ENCODE measurements around the gene DHX30. TPM values are rescaled to one million over a fixed set of nuclear protein-coding genes. Genes with fewer than 3 reads are reported as not detected.
A peak's percentile ranks its signal among the peaks of the same experiment; 100 is the strongest.

The DHX30 gene
- total RNA-seq, 2 donors from 2014 or later: 38.6 to 45.5 TPM

DNA sequence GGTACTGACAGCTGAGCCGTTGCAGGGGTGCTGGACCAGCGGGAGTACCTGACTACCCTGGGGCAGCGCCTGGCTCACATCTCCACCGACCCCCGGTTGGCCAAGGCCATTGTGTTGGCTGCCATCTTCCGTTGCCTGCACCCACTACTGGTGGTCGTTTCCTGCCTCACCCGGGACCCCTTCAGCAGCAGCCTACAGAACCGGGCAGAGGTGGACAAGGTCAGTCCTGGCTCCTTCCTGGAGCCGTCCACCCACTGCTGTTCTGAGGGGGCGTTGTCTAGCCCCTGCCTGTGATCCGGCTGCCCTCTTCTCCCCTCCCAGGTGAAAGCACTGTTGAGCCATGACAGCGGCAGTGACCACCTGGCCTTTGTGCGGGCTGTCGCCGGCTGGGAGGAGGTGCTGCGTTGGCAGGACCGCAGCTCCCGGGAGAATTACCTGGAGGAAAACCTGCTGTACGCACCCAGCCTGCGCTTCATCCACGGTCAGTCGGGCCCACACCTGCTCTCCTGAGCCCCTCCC, 45.7 kb downstream of the DHX30 start:
- ATAC-seq (no peak), DNase-seq (no peak)
- intact Hi-C loops (cut with DNase I, micrococcal nuclease): no loop called here

DNA sequence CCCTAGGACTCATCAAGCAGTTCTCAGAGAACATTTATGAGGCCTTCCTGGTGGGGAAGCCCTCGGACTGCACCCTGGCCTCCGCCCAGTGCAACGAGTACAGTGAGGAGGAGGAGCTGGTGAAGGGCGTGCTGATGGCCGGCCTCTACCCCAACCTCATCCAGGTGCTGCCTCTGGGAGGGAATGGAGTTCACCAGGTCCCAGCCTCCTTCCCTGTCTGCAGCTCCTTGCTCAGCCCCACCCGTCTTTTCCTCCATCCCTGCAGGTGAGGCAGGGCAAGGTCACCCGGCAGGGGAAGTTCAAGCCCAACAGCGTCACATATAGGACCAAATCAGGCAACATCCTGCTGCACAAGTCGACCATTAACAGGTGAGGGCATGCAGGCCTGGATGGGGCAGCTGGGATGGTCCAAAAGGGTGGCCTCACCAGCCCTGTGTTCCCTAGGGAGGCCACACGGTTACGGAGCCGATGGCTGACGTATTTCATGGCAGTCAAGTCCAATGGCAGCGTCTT, 46.3 kb downstream of the DHX30 start:
- DNase-seq (no peak), ATAC-seq (peak; percentile 46)
- intact Hi-C loops (cut with DNase I, micrococcal nuclease): no loop called here

- DNase-seq (no peak), ATAC-seq (peak; percentile 33)
- intact Hi-C loops (cut with DNase I, micrococcal nuclease): no loop called here
Measured at GRCh38 chr3:47849699-47850563, 47.0 kb downstream of the DHX30 start.

GRCh38 chr3:47850564-47851410, 47.8 kb downstream of the DHX30 start:
- ATAC-seq: no peak
- intact Hi-C loops (cut with DNase I, micrococcal nuclease): no loop called here

DNA sequence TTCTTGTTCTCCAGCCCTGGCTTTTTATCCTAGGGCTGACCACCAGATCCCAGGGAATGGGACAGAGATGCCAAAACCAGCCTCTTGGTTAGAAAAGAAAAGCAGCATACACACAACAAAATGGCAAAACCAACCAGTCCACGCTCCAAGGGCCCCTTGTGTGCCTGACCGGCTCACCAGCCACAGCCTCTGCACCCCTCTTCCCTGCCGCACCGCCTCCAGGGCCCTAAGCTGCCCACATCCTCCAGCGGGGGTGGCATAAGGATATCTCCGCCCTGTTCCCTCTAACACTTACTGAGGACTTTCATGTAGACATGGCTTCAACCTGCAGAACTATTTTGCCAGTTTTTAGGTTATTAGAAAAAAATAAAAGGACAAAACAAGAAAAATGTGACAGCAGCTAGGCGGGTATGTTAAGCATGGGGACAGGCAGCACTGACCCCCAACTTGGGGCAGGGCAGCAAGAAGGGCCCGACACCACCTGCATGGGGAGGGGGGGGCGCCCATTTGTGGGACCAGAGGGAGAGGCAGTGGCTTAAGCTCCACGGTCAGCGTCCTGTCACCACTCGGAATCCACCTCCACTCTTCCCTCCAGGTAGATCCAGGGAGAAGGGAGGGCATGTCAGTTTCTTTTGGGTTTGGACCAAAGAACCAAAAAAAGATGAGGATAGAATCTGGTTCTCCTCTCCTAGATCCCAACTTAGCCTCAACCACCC, 49.1 kb downstream of the DHX30 start:
- DNase-seq: no peak
- ATAC-seq: no peak
- intact Hi-C loops (cut with DNase I, micrococcal nuclease): no loop called here

More at GRCh38 chr3:47850564-47851410, 47.8 kb downstream of the DHX30 start:
- no peak for DNase-seq

- DNase-seq: no peak
- intact Hi-C loops (cut with DNase I, micrococcal nuclease): no loop called here
- no peak for ATAC-seq
Measured at GRCh38 chr3:47852604-47853602, 50.0 kb downstream of the DHX30 start.

DNA sequence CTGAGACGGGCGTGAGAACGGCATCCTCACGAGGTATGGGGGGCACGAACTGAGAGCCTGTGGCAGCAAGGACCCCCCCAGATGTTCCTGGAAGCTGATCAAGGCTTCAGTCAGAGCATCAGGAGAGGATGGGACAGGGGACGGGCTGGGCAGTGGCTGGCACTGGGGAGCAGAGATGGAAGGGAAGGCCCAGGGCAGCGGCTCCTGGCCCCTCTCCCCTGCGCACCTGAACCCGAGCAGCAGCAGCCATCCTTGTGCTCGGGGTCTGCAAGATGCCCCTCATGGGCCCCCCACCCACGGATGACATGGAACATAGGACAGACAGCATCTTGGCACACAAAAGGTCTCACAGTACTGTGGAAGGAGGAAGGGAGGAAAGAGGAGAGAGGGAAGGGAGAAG, 51.3 kb downstream of the DHX30 start:
- intact Hi-C loops (cut with DNase I, micrococcal nuclease): no loop called here
- DNase-seq (no peak), ATAC-seq (no peak)

DNA sequence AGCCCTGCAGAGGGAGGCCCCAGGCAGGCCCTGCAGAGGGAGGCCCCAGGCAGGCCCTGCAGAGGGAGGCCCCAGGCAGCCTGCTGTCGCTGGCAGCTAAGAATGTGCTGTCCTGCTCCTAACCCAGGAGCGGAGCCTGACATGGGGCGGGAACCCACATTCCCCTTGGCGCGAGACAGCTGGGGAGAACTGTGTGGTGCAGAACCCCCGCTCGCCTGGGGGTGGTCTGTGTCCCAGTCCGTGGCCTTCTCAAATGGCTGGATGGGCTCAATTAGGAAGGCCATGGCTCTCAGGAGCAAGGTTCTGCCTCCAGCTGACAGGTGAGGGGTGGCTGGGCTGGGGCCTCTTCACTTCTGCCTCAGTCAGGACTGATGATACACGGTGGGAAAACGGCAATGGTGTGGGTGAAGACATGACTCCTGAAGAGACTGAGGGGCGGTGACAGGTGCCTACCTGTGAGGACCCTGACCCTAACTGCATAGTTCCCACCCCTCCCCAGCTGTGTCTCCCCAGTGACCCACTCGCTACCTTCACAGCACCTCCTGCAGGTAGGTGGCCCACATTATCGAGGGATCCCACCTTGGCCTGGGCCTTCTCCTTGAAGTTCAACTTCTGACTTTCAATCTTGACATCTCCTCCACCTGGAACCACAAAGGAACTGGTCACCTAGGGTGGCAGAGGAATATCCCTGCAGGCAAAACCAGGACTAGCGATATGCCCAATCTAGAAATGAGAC, 52.0 kb downstream of the DHX30 start:
- intact Hi-C loops (cut with DNase I, micrococcal nuclease): no loop called here
- no peak for ATAC-seq
- no peak for DNase-seq

DNA sequence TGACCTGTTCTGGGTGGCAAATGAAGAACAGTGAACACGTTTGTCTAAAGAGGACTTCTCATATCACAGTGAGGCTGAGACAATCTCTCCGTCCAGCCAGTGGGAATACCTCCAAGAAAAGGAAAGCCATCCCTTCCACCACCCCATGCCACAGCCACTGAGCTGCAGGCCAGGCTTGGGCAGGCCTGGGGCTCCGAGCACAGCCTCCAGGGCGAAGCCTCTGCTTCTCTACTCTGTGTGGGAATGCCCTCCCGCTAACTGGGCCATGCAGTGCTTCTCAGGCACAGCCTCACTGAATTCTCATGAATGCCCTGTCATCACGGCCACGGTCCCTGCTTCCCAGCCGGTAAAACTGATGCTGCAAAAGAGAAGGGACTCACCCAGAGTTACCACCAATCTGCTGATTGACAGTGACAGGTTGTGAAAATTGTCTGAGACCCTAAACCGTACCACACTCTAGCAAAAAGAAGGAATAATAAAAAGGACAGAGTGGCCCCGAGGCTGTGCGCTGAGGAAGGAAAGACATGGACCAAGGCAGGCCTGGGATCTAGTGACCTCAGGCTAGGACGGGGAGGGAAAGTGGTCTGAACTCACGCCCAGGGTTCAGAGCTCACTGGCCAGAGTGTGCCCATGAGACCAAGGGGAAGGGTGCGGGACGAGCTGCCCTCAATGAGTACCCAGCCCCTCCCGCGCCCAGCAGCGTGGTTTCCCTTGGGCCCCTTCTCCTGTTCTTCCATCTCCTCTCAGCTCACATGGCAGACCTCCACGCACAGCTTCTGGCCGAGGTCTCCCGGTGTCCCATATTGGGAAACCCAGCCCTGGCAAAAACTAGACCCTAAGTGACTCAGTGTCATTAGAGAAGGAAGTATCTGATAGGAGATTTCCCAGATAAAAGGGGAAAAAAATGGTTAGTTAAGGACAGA, 52.8 kb downstream of the DHX30 start:
- intact Hi-C loops (cut with DNase I, micrococcal nuclease): no loop called here
- no peak for ATAC-seq
- DNase-seq: no peak

DNA sequence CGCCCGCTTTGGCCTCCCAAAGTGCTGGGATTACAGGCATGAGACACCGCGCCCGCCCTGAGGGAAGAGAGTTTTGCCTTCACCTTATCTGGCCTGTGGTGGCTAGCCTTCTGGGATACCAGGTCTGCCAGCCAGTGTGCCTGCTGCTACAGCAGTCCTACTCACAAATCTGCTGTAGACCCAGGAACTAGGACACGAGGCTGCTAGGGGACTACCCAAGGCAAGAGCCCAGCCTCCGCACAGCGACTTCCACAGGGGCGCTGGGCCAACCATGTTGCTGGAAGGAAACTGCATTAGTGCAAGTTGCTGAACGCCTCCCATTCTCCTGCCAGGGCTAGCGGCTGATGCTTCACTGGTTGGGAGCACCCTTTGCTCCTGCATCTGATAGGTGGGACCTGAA, 53.7 kb downstream of the DHX30 start:
- DNase-seq (no peak), ATAC-seq (no peak)
- intact Hi-C loops (cut with DNase I, micrococcal nuclease): no loop called here

DNA sequence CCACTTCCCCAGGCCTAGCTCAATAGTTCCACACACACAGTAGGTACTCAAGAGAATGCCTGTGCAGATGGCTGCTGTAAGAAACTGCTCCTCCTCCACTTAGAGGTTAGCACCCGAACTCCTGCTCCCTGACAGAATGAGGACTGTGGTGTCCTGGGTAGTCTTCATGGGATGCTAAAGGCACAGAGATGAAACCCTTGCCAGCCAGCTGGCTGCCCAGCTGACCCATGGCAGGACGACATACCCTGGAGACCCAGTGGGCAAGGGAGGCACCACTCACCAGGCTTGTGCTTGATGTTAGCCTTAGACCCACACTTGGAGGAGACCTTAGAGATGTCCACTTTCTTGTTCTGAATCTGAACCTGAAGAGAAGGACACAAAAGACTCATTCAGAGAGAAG, 54.2 kb downstream of the DHX30 start:
- DNase-seq (no peak), ATAC-seq (no peak)
- intact Hi-C loops (cut with DNase I, micrococcal nuclease): no loop called here

DNA sequence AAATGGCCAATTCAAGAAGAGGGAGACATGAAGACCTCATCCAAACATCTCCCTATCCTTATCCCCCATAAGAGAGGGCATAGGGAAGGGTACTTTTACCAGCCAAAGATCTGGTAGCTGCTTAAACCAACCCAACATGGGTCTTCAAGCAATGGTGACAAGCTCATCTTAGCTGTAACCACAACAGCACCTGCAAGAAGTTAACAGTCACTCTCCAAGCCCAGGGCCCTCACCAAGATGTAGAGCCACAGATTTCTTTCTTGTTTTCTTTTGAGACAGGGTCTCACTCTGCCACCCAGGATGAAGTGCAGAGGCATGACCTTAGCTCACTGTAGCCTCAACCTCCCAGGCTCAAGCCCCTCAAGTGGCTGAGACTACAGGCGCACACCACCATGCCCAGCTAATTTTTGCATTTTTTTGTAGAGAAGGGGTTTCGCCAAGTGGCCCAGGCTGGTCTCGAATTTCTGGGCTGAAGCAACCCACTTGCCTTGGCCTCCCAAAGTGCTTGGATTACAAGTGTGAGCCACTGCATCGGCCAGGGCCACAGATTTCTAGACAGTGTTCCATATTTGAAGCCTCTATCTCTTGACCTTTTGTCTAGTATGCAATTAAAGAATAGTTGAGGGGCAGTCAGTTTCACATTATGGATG, 57.1 kb downstream of the DHX30 start:
- intact Hi-C loops (cut with DNase I, micrococcal nuclease): no loop called here
- no peak for DNase-seq
- ATAC-seq: no peak

DNA sequence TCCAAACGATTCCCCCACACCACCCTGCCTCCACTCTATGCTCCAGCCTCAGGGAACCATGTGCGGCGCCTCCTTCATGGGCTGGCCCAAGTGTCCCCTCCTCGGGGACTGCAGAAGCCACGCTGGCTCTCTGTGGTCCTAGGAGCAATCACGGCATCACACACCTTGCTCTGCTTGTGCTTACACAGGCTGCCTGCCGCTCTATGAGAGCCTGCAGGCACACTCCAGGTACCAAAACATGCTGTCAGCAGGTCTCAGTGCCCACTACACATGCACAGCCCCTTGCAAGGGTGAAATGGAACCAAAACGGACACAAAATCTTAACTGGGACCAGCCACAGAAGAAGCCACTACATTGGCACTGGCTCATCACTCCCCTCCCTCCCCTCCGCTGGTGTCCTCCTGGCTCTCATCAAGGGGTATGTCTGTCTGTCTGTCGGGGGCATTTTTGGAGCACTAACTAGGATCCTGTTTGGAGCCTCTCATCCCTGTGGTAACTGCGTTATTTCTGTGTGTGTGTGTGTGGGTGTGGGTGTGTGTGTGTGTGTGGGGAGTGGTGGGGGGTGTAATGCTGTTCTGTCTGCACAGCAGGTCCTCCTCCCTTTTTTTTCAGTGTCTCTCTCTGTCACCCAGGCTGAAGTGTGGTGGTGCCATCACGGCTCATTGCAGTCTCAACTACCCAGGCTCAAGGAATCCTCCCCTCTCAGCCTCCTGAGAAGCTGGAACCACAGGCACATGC, 60.6 kb downstream of the DHX30 start:
- intact Hi-C loops (cut with DNase I, micrococcal nuclease): no loop called here
- no peak for ATAC-seq
- no peak for DNase-seq

- ATAC-seq (no peak), DNase-seq (no peak)
- intact Hi-C loops (cut with DNase I, micrococcal nuclease): no loop called here
Measured at GRCh38 chr3:47865192-47865591, 62.3 kb downstream of the DHX30 start.

GRCh38 chr3:47867451-47868044, 64.6 kb downstream of the DHX30 start:
- DNase-seq (no peak), ATAC-seq (no peak)
- intact Hi-C loops (cut with DNase I, micrococcal nuclease): no loop called here
